ENCODE data around the gene FAM83C.

The FAM83C gene

GRCh38 chr20:35291654-35292503 is at the start of gene FAM83C:
TSS of gene FAM83C (minus strand) at chr20:35292425. CDS start at chr20:35292304, 121 bp downstream.
- H3K4me3 ChIP-seq (ENCODE audit: low read length), result no peak within 1 kb of the TSS
- TF ChIP-seq CTCF (conservative IDR thresholded peaks at IDR 0.05; ENCODE audit: low read depth, low read length), result no peak
- DNase-seq (ENCODE audit: low read depth), result no peak

- DNase-seq (ENCODE audit: low read depth), result no peak
- H3K4me3 ChIP-seq (ENCODE audit: low read length), result no peak overlapping the region
- no peak for TF ChIP-seq CTCF (conservative IDR thresholded peaks at IDR 0.05; ENCODE audit: low read depth, low read length)
These were observed 49.3 kb upstream of the FAM83C start for GRCh38 chr20:35341366-35342028.

GRCh38 chr20:35340436-35340835 is 48.2 kb upstream of the FAM83C start:
- no peak overlapping the region for H3K4me3 ChIP-seq (ENCODE audit: low read length)
- no peak for DNase-seq (ENCODE audit: low read depth)
- TF ChIP-seq CTCF (conservative IDR thresholded peaks at IDR 0.05; ENCODE audit: low read depth, low read length), result no peak

- no peak for DNase-seq (ENCODE audit: low read depth)
- no peak for TF ChIP-seq CTCF (conservative IDR thresholded peaks at IDR 0.05; ENCODE audit: low read depth, low read length)
These were observed 47.4 kb upstream of the FAM83C start for GRCh38 chr20:35339636-35340035.

GRCh38 chr20:35339007-35339406 is 46.8 kb upstream of the FAM83C start:
- no peak overlapping the region for H3K4me3 ChIP-seq (ENCODE audit: low read length)
- no peak for DNase-seq (ENCODE audit: low read depth)
- no peak for TF ChIP-seq CTCF (conservative IDR thresholded peaks at IDR 0.05; ENCODE audit: low read depth, low read length)

More at GRCh38 chr20:35339636-35340035, 47.4 kb upstream of the FAM83C start:
- H3K4me3 ChIP-seq (ENCODE audit: low read length), result no peak overlapping the region

- DNase-seq (ENCODE audit: low read depth), result no peak
- TF ChIP-seq CTCF (conservative IDR thresholded peaks at IDR 0.05; ENCODE audit: low read depth, low read length), result no peak
- H3K4me3 ChIP-seq (ENCODE audit: low read length), result no peak overlapping the region
These were observed 42.3 kb upstream of the FAM83C start for GRCh38 chr20:35334311-35335101.
